GM19452 (cell line): ENCODE measurements around the gene TMEM270.
"Not testable (repeated sequence)": the region's sequence is repeated elsewhere in the genome, so short reads cannot be mapped to it uniquely, and the experiment has no call there.

Experiments
- ATAC-seq: cut with Tn5 transposase; IDR thresholded peaks from one replicate; pipeline ENCODE4 v1.9.1; 2021; ENCODE audit not compliant: unreplicated experiment

TMEM270 gene

GRCh38 chr7:73860859-73861258, at the start of gene TMEM270:
TSS of gene TMEM270 (plus strand) at chr7:73861159. CDS start at chr7:73861195, 36 bp downstream.
- no peak for ATAC-seq

DNA sequence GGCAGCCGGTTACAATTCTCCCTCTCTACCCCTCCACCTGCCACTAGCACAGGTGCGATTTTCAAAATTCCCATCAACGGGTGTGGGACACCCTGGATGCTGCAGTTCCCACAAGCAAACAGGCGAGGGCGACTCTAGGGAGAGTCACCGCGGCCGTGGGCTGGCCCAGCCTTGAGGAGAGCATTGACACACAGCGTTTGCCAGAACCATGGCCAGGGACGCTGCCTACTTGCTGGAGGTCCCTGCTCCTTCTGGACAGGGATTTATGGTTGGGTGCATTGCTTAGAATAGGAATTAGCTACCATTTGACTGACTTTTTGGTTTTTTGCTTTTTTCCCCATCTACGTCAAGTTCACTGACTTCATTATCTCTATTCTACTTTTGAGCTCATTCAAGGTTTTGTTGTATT, 49.2 kb upstream of the TMEM270 start:
- no peak for ATAC-seq

DNA sequence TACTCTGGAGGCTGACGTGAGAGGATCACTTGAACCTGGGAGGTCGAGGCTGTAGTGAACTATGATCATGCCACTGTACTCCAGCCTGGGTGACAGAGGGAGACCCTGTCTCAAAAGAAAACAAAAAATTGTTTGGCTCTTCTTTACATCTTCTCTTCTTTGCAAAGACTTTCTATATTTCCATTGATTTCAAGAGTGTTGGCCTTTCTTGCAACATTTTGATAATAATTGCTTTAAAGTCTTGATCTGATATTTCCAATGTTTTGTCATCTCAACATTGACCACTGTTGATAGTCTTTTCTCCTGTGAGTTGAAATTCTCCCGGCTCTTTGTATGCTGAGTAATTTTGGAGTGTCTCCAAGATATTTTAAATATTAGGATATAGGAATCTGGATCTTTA, 48.0 kb upstream of the TMEM270 start:
- no peak for ATAC-seq

- no peak for ATAC-seq
Measured at GRCh38 chr7:73815436-73815835, 45.5 kb upstream of the TMEM270 start.

DNA sequence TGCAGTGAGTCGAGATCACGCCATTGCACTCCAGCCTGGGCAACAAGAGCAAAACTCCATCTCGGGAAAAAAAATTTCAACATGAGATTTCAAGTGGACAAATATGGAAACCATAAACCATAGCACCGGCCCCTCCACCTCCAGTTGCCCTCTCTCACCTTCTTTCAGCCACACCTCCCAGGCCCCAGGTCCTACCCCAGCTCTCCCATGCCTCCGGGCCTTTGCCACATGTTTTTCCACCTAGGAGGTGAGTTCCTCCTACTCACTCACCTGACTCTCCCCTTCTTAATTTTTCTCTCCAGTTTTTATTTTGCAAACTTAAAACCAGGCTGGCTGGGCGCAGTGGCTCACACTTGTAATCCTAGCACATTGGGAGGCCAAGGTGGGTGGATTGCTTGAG, 43.8 kb upstream of the TMEM270 start:
- ATAC-seq = no peak

DNA sequence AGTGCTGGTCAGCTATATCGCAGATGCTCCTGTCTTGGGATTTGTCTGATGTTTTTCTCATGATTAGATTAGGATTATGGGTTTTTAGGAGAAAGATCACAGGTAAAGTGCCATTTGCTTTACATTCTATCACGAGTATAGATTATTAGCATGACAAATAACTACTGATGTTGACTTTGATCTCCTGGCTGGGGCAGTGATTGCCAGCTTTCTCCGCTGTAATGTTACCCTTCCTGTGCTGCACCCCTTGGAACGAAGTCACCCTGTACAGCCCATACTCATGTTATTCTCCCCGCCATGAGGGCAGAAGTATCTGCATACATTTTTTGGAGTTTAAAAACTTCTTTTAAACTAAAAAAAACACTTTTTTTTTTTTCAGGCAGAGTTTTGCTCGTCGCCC, 40.9 kb upstream of the TMEM270 start:
- ATAC-seq = no peak

GRCh38 chr7:73821597-73822285, 39.2 kb upstream of the TMEM270 start:
- ATAC-seq = not testable (repeated sequence)

GRCh38 chr7:73822319-73823173, 38.4 kb upstream of the TMEM270 start:
- no peak for ATAC-seq

- ATAC-seq = no peak
Measured at GRCh38 chr7:73823257-73823656, 37.7 kb upstream of the TMEM270 start.

DNA sequence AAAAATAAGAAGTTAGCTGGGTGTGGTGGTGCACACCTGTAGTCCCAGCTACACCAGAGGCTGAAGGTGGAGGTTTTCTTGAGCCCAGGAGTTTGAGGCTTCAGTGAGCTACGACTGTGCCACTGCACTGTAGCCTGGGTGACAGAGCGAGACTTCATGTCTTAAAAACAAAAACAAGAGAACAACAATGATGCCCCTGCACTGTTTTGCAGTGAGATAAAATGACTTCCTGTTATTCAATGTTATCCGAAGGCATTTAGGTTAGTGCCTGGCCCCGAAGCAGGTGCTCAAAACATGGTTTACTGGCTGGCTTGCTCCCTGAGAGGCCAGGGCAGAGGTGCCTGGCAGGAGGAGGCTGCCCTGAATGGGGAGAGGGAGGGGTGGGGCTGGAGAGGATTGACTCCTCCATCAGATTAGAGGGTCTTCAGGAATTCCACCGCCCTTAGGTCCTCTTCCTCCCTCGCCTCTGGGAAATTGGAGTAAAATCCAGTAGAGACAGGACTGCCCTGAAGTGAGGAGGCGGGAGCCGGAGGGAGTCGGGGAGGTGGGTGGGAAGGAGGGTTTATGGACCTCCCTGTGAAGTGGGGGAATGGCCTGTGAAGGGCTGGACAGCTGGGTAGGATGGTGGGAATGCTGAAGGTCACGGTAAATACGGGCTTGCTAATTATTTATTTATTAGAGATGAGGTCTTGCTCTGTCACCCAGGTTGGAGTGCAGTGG, 36.9 kb upstream of the TMEM270 start:
- ATAC-seq = no peak

DNA sequence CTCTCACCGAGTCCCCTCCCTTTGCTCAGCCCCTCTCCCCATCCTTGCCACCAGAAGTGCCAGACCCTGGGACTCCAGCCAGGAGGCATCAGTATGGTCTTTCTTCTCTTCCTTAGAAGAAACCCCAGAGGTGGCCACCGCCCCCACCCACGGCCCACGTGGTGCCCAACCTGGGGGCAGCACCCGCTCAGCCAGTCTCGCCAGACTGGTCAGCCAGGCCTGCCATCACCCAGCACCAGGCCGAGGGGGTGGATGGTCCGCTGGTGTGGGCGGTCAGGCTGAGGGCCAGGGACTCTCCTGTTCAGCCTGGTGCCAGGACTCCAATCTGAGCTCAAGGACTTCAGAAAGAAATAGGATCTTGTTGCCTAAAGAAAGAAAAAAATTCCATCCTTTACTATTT, 36.0 kb upstream of the TMEM270 start:
- no peak for ATAC-seq

- no peak for ATAC-seq
Measured at GRCh38 chr7:73827567-73828106, 33.3 kb upstream of the TMEM270 start.

DNA sequence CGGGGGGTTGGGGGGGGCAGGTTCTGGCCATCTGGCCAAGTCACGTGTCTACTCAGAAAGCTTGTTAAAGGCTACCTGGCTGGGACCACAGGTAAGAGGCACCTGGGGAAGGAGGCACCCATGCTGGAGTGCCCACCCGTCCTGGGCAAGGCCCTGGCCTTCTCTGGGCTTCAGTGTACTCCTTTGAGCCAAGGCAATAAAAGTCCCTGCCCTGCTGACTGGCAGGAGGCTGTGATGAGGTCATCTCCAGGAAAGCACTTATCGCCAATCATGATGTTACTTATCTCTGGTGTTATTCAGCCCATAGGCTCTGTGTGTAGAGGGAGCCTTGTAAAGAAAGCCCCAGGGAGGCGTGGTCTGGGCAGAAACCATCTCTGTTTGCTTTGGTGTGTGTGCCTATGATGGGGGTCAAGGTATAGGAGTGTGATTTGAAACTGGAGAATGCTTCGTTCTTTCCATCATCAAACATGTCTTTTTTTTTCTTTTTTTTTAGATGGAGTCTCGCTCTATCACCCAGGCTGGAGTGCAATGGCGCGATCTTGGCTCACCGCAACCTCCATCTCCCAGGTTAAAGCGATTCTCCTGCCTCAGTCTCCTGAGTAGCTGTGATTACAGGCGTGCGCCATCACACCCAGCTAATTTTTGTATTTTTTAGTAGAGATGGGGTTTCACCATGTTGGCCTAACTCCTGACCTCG, 32.7 kb upstream of the TMEM270 start:
- ATAC-seq = no peak

DNA sequence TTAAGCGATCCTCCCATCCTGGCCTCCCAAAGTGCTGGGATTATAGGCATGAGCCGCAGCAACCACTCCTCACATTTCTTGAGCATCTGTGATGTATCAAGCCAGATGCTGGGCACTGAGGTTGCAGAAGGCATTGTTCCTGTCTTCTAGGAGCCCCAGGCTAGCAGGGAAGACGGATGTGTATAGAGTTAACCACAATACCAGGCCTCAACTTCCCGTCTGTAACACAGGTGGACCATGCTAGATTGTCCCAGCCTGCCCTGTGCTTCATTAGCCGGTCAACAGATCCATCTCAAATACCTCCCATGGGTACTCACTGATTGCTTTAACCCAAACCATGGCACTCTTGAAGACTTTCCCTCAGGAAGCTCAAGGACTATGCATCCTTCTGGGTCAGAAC, 32.0 kb upstream of the TMEM270 start:
- ATAC-seq = no peak

DNA sequence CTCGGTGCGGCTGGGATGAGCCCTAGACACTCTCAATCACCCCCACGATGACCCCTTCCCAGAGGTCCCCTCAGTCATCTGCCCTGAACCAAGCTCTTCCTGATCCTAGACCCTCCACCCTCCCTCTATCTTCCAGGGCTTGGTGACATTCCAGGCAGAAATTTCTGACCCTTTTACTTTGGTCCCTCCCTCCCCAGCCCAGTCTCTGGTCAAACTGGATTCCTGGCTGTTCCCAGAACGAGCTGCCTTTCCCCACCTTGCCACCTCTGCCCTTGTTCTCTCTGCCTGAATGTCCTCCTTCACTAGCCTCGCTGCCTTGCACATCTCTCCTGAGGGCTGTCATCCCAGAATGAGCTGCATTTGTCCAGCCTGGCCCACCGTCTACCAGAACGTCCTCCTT, 31.5 kb upstream of the TMEM270 start:
- no peak for ATAC-seq

GRCh38 chr7:73829921-73830680, 30.9 kb upstream of the TMEM270 start:
- ATAC-seq = no peak

DNA sequence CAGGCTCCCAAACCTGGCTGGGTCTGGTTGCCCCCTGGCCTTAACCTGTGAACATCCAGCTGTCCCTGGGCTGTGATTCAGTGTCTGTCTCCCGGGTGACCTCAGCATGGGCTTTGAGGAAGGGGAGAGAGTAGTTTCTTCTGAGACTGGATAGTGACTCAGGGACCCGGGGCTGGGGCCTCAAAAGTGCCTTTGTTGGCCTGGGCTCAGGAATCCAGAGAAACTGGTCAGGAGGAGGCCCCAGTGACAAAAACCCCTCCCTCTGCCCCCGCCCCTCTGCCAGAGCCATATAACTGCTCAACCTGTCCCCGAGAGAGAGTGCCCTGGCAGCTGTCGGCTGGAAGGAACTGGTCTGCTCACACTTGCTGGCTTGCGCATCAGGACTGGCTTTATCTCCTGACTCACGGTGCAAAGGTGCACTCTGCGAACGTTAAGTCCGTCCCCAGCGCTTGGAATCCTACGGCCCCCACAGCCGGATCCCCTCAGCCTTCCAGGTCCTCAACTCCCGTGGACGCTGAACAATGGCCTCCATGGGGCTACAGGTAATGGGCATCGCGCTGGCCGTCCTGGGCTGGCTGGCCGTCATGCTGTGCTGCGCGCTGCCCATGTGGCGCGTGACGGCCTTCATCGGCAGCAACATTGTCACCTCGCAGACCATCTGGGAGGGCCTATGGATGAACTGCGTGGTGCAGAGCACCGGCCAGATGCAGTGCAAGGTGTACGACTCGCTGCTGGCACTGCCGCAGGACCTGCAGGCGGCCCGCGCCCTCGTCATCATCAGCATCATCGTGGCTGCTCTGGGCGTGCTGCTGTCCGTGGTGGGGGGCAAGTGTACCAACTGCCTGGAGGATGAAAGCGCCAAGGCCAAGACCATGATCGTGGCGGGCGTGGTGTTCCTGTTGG, 30.0 kb upstream of the TMEM270 start, which contains the start of gene CLDN4:
Gene CLDN4, plus strand, starts transcription at position 316 of the 903 bp plus-strand sequence. Its CDS starts 206 bp downstream, at position 522.
- no peak for ATAC-seq

DNA sequence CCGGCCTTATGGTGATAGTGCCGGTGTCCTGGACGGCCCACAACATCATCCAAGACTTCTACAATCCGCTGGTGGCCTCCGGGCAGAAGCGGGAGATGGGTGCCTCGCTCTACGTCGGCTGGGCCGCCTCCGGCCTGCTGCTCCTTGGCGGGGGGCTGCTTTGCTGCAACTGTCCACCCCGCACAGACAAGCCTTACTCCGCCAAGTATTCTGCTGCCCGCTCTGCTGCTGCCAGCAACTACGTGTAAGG, 29.4 kb upstream of the TMEM270 start:
- ATAC-seq = no peak
